ENCODE measurements around the gene KLHL29.

KLHL29 gene

GRCh38 chr2:23536326-23536725 is 151.3 kb downstream of the KLHL29 start:
- no peak for DNase-seq

GRCh38 chr2:23537991-23538390 is 153.0 kb downstream of the KLHL29 start:
- DNase-seq = no peak

DNA sequence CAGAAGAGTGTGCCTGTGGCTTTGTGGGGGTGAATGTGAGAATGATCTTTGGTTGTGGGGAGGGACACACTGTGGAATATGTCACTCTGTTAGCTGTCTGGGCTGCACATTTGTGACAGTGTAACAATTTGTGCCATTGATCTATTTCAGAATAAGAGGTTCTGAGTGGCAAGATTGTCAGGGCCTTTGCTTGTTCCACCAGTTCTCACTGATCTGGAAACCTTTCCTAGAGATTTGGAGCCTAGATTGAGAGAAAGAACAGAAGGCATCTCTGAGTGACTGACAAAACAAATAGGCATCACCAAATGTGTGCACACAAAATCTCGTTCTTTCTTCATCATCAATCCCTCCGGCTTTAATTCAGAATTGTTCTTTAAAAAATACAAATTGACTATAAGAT is 153.6 kb downstream of the KLHL29 start:
- no peak for DNase-seq

DNA sequence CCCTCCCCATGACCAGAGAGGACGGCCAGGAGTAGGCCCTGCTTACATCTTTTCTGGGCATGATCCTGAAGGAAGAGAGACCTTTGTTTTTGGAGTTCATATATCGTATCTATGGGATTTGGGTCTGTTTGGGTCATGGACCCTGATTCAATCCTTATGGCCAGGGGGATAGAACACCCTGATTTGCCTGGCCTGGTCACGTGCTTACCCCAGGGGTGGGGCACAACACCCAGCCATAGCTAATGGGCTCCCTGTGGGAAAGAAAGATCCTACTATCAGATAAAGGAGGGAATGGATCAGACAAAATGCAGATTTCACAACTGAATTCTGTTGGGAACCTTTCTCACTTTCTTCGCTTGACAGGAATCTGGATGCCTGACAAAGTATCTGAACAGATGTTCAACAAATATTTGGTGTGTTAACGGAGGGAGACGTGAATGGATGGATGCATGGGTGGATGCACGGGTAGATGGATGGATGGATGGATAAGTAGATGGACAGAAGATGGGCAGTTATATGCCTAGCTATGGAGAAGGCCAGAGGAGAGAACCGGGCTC is 155.9 kb downstream of the KLHL29 start:
- no peak for DNase-seq

DNA sequence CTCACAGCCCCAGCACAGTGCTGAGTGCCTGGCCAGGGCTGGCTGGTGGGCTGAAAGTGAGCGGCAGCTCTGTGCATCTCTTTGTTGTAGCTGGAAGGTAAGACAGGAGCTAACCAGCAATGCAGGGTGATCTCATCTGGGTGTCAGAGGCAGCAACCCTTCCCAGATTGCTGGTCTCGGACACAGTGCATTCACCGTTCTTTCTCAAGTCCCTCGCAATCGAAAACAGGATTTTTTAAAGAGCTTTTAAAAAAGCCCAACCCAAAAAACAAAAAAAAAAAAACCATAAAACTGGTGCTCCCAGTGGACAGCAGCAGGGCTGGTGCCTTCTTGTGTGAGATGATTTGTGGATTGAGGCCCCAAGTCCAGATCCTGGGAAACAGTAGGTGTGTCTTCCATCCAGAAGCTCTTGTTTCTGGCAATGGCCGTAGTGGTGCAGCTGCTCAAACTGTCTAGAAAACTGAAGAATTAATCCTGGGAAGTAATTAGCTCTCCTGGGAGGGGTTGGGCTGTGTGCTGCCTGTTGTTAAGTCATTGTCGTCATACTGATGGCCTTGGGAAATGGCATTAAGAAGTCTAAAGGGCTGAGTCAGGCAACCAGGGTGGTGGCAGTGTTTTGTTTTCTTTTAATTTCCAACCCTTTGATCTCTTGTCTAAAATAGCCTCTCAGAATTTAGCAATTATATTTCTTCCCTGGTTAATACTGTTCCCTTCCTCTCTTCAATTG is 156.7 kb downstream of the KLHL29 start:
- no peak for DNase-seq

DNA sequence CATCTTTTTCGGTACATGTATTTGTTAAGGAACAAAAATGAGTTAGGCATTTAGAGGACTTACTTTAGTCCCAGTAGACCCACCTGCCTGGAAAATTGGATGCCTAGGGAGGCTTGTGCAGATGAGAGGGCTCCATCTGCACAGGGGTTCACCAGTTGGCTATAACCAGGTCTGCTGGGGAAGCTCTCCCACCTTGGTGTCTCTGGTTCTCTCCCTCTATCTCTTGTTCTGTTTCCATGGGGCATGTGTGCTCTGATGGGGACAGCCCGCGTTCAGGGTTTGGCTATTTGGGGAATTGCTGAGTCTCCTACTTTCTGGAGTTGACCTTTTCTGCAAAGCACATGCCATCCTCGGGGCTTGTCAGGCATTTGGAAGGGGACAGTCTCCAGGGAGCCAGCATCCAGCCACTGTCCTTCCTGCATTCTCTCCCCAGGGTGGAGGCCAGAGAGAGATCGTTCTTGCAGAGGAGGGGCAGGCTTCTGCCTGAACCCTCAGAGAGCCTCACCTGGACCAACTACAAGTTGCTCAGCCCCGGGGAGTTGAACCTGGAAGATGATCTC is 157.3 kb downstream of the KLHL29 start:
- DNase-seq = no peak

DNA sequence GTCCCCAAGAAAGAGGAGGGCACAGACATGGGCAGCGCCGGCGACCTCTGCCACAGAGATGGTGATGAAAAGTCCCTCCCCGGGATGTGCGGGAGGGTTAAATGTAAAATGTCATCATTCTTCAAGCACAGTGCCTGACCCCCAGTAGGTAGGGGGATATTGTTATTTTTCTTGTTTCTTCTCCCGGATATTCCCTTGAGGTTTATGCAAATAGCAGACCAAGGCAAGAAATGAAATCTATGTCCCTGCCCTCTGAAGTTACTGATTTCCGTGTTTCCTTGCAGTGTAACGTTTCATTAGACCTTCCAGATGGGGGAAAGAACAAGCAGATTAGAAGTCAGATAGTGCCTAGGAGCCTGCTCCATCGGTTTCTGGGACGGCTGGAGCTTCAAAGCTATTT is 158.3 kb downstream of the KLHL29 start:
- DNase-seq = no peak

DNA sequence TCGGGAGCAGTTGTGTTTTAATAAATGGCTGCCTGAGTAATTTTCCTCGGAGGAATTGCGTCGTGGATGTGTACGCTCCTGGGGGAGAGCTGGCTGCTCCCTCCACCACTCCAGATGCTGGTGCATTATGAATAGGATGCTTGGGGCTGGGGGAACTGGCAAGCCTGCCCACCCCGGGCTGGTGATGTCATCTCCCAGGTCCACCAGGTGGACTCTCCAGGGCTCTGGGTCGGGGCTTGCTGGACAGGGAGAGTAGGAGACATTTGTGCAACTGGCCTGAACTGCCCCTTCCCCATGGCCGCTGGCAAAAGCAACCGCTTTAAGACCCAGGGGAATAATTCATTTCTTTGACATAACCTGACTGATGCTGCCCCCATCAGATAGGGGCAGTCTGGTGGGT is 158.7 kb downstream of the KLHL29 start:
- DNase-seq = no peak

DNA sequence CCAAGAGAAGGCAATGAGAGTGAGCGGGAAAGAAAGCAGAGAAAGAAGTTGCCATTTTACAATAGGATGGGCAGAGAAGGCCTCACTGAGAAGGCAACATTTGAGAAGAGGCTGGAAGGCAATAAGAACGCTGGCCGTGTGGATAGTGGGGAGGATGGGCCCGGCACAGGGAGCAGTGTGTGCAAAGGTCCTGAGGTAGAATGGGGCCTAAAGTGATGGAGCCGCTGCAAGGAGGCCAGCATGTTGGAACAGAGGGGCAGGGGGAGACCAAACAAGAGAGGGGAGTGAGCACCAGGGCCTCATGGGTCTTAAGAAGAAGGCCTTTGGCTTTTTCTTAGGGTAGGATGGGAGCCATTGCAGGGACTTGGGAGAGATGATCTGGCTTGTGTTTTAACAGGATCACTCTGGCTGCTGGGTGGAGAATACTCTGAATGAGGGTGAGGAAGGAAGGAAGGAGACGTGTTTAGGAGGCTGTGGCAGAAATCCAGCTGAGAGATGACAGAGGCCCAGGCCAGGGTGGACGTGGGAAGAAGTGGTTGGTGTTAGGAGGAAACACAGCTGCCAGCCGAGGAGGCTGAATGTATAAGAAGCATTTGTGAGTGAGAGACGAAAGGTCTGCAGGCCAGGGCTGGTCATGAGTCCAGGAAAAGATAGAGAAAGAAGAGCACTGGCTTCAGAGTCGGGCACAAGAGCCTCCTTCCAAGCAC is 159.8 kb downstream of the KLHL29 start:
- no peak for DNase-seq

DNA sequence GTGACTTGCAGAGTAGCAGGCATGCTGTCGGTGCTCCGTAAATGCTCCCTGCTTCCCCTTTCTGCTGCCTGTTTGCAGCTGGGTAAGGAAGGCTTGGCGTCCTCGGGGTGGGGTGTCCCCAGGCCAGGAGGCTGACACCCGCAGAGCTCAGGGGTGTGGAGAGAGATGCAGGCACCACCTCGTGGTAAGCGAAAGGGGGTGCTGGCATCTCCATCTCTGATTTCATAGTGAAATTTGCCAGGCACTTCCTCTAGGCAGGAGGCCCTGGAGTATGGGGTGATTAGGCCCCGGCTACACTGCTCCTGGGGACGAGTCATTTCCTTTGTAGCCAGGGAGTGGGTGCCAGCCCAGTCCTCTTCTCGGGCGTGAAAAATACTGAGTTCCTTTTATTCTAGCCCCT is 160.4 kb downstream of the KLHL29 start:
- no peak for DNase-seq

GRCh38 chr2:23545811-23546210 is 160.8 kb downstream of the KLHL29 start:
- no peak for DNase-seq

- DNase-seq = no peak
Observed at GRCh38 chr2:23546913-23547312, 161.9 kb downstream of the KLHL29 start.

DNA sequence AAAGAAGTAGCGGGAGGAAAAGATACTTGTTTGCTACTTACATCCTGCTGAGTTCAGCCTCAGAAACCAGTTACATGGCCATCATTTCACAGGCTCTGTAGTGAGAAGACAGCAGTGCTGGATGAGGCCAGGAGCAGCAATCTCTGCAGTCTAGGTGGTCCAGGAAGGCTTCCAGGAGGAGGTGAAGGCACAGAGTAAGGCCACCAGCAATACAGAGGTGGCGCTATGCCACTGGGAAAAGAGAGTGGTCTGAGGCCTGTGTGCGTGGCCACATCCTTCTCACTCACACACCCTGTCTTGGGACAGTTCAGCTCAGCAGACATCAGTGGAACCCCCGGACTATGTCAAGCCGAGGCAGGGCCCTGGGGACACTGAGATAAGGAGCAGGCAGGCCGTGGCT is 162.7 kb downstream of the KLHL29 start:
- DNase-seq = no peak

- DNase-seq = no peak
Observed at GRCh38 chr2:23548143-23548769, 163.3 kb downstream of the KLHL29 start.

DNA sequence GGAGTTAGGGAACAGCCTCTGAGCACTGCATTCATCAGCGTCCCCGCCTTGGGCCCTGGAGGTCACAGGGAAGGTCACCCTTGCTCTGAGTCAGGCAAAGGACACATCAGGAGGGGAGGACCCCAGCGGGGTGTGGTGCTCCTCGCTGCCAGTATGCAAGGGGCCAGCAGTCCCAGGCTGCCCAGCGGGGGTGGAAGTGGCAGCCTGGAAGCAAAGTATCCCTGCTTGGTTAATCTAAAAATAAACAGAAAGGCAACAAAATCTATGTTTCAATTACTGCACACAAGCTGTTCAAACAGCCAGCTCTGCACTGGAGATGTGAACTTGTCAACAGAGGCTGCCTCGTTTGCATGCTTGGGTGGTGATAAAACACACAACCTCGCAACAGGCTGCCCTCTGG is 164.1 kb downstream of the KLHL29 start:
- DNase-seq = no peak

DNA sequence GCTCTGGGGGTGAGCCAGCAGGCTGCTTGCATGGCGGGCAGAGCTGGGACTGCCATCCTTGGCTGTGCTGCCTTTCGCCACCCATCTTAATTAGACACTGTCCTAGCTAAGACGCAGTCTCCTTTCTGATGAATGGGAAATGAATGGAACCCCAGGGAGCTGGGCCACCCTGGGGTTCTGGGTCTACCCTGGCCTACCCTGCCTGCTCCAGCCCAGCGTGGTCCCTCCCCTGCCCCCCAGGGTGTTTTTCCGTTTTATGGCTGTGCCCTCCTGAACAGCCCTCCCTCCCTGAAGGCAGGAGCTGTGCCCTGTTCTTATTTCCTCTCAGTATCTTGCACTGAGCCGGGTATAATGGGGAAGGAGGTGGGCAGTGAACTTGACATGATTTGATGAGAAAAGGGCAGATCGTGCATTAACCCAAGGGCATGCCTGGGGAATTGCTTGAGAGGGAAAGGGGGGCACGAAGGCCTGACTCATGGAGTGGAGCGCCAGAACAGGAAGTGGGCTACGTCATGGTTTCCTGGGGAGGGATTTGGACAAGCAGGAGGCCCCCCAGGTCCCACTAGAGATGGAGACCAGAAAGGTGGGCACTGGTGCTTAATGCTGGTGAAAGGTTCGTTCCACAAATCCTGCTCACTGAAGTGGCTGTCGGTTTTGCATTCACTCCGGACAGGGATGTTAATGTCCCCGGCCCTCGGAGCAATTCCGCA is 165.0 kb downstream of the KLHL29 start:
- no peak for DNase-seq

DNA sequence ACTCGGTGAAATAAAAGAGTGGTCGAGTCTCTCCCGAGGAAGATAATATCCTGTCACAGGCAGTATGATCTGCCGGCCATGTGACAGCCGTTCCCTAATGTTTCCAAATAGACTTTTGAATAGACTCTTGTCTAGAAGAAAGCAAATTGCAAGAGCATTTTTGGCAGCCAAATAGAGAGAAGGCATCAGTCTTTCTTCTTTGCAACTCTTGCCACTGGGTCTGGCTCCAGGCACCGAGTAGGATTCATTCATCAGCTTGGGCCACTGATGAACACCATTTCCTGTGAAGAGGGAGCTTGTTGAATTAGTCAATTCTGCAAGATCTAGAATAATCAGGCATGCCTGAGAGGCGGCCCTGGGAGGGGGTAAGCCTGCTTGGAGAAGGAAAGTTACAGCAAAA is 165.6 kb downstream of the KLHL29 start:
- no peak for DNase-seq

- DNase-seq = no peak
Observed at GRCh38 chr2:23551875-23552274, 166.9 kb downstream of the KLHL29 start.

DNA sequence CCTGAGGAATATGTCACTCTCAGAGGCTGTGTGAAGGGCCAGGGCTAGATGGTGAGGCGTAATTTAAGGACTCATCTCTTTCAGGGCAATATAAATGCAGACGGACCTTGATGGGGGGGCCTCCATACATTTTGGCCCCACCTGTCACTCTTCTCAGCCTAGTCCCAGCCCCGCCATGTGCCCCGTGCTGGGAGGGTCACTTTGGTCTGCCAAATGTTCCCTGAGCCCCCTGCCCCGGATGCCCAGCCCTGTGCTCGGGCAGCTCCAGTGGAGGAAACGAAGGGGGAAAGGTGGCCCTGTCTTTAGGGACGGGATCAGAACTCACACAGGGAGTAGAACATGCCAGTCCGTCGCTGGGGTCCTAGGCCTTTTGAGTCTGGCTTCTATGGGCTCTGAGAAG is 168.6 kb downstream of the KLHL29 start:
- no peak for DNase-seq

DNA sequence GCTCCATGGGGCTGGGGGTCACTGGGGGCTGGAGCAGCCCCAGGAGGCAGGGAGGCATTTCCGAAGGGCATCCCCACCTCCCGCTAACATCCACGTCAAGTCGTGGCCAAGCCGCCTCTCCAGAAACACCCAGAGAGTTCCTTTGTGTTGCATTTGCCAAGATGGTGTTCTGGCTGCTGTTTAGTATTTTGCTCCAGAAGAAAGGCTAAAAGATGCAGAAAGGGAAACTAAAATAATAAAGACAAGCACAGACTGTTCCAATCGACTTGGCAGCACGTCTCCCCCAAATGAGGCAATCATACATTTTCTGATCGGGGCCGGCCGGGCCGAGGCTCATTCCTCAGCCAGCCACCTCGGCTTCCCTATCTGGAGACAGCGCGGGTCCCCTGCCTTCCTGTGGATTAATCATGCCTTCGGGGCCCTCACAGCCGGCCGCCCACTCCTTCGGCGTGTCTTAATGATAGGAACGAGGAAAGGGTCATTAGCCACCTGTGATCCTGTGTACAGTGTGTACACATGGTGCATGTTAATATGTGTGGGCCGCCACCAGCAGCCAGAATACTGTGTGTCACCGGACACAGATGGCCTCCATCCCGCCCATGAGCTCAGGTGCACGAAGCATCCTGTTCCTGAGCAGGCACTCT is 169.2 kb downstream of the KLHL29 start:
- DNase-seq = no peak

DNA sequence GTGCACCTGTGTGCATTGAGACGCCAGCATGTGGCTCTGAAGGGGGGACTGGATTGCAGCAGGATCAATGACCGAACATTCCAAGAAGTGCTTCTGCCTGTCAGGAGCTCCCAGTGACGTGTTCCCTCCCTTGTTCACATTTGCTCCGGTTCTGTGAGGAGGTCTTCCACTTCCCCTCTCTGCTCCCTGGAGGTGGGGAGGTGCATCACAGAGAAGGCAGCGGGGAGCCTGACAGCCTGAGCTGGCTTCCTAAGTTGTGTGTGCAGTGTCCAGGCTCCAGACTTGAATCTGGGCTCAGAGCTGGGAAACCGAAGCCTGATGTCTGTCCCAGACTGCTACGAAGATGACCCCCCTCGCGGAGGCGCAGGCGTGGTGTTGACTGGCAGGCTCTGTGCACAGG is 171.0 kb downstream of the KLHL29 start:
- DNase-seq = no peak

- DNase-seq = no peak
Observed at GRCh38 chr2:23556929-23557328, 171.9 kb downstream of the KLHL29 start.
